NCI-H526 treated with DMSO at 0.1 percent for 48 hours (cell line): ENCODE data around the gene POLR2C.
"Not testable (repeated sequence)": the region's sequence is repeated elsewhere in the genome, so short reads cannot be mapped to it uniquely, and the experiment has no call there.

Experiments
- DNase-seq: peaks from one replicate; lab custom pipeline; 2025; lab: John Stamatoyannopoulos, UW

Gene POLR2C

GRCh38 chr16:57479976-57480753 lies 17.7 kb downstream of the POLR2C start:
- DNase-seq = no peak

- DNase-seq = no peak
Observed at GRCh38 chr16:57480754-57481230, 18.3 kb downstream of the POLR2C start.

GRCh38 chr16:57481421-57481820 lies 18.9 kb downstream of the POLR2C start:
- no peak for DNase-seq

- DNase-seq = no peak
Observed at GRCh38 chr16:57482845-57483545, 20.5 kb downstream of the POLR2C start.

GRCh38 chr16:57483725-57484514 lies 21.4 kb downstream of the POLR2C start:
- no peak for DNase-seq

- no peak for DNase-seq
Observed at GRCh38 chr16:57484515-57485005, 22.1 kb downstream of the POLR2C start.

GRCh38 chr16:57485091-57485915 lies 22.8 kb downstream of the POLR2C start:
- DNase-seq = no peak

- DNase-seq = no peak
Observed at GRCh38 chr16:57485916-57486857, 23.7 kb downstream of the POLR2C start, which contains the start of gene DOK4. Gene DOK4 (minus strand): TSS chr16:57486493. CDS start chr16:57479507, 6,986 bp downstream.

- no peak for DNase-seq
Observed at GRCh38 chr16:57486858-57487834, 24.7 kb downstream of the POLR2C start.

GRCh38 chr16:57489229-57489628 lies 26.8 kb downstream of the POLR2C start:
- DNase-seq = no peak

- no peak for DNase-seq
Observed at GRCh38 chr16:57493767-57494166, 31.3 kb downstream of the POLR2C start.

GRCh38 chr16:57497121-57497520 lies 34.6 kb downstream of the POLR2C start:
- DNase-seq = no peak

- DNase-seq = no peak
Observed at GRCh38 chr16:57498031-57498430, 35.6 kb downstream of the POLR2C start.

- DNase-seq = not testable (repeated sequence)
Observed at GRCh38 chr16:57499941-57500340, 37.5 kb downstream of the POLR2C start.

- DNase-seq = no peak
Observed at GRCh38 chr16:57500578-57501111, 38.2 kb downstream of the POLR2C start.

GRCh38 chr16:57501492-57501891 lies 39.0 kb downstream of the POLR2C start:
- DNase-seq = no peak

- no peak for DNase-seq
Observed at GRCh38 chr16:57502048-57502775, 39.7 kb downstream of the POLR2C start.

GRCh38 chr16:57503366-57503765 lies 40.9 kb downstream of the POLR2C start:
- DNase-seq = no peak
